ENCODE measurements around the gene FALEC.
A peak's percentile ranks its signal among the peaks of the same experiment; 100 is the strongest.

DNA sequence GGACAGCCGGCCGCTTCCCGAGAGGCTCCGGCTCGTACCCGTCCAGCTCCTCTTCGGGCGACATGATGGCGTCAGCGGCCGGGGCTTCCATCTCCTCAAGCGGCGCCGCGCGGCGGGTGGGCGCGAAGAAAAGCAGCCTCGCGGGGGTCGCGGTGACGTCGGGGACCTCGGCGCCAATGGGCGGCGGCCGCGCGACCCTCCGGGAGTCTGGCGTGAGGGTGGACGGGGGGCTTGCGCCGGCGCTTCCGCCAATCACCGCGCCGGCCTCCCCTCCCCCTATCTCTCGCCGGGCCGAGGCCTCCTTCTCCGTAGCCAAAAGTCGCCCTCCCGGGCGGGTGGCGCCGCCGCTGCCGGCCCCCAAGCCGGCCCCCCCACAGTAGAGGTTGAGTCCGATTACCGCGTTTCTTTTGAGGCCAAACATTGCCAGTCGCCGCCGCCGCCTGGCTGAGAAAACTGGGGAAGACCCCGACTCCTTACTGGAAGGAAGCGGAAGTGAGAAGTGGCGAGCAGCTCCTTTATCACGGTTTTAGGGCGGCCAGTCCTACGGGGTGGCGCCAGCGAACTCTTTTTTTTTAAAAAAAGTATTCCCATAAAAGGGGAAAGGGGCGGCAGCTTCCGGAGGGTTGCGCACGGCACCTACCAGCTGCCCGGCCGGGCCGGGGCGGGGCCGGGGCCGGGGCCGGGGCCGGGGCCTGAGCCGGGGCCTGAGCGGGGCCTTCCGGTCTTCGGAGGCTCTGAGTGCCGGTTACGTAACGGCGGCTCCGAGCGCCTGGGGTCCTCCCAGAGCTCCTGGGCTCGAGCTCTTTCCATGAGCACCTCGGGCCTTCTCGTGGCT lies 63.8 kb downstream of the FALEC start, which contains the start of gene MCL1:
- TF ChIP-seq, protein P1, sequence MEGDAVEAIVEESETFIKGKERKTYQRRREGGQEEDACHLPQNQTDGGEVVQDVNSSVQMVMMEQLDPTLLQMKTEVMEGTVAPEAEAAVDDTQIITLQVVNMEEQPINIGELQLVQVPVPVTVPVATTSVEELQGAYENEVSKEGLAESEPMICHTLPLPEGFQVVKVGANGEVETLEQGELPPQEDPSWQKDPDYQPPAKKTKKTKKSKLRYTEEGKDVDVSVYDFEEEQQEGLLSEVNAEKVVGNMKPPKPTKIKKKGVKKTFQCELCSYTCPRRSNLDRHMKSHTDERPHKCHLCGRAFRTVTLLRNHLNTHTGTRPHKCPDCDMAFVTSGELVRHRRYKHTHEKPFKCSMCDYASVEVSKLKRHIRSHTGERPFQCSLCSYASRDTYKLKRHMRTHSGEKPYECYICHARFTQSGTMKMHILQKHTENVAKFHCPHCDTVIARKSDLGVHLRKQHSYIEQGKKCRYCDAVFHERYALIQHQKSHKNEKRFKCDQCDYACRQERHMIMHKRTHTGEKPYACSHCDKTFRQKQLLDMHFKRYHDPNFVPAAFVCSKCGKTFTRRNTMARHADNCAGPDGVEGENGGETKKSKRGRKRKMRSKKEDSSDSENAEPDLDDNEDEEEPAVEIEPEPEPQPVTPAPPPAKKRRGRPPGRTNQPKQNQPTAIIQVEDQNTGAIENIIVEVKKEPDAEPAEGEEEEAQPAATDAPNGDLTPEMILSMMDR (IDR thresholded peaks at IDR 0.05; ENCODE audit: low read depth, low read length) = no peak
- TF ChIP-seq POLR2A (IDR thresholded peaks at IDR 0.05; ENCODE audit: extremely low read depth, insufficient read length) = peak; percentile 95
- TF ChIP-seq MAX (IDR thresholded peaks at IDR 0.05; ENCODE audit: low read depth, low read length) = no peak
- no peak for TF ChIP-seq MYC (IDR thresholded peaks at IDR 0.05; ENCODE audit: low read depth, low read length)

Data from NB4 (cell line).